Ishikawa (cell line): Measurements from ENCODE around the gene SRGAP1.

Experiments
- CEBPB ChIP-seq: IDR thresholded peaks from 2 replicates; pipeline ENCODE4 v1.6.1; 2012
- EP300 ChIP-seq: IDR thresholded peaks from 2 replicates; pipeline ENCODE4 v1.6.1; 2012; ENCODE audit warnings: borderline replicate concordance
- MAX ChIP-seq: IDR thresholded peaks from 2 replicates; pipeline ENCODE4 v1.6.1; 2012
- YY1 ChIP-seq: IDR thresholded peaks from 2 replicates; pipeline ENCODE4 v1.6.1; 2012; ENCODE audit warnings: low read depth

GRCh38 chr12:63934936-63935335, 90.4 kb downstream of the SRGAP1 start:
- TF ChIP-seq YY1: no peak
- TF ChIP-seq MAX: no peak
- no peak for TF ChIP-seq CEBPB
- no peak for TF ChIP-seq EP300
